Stimulated activated CD4-positive, alpha-beta T cell treated with anti-CD3 and anti-CD28 coated beads, TNF-alpha, amount 100 ng/mL, for 24 hours (primary cell): ENCODE results near the gene PRH2.

Experiments
- DNase-seq, 3 experiments: peaks; one replicate each; pipeline ENCODE4 v3.0.0-alpha.2; 2020; ENCODE audit warnings: low read depth in 3 of 3

The PRH2 gene

DNA sequence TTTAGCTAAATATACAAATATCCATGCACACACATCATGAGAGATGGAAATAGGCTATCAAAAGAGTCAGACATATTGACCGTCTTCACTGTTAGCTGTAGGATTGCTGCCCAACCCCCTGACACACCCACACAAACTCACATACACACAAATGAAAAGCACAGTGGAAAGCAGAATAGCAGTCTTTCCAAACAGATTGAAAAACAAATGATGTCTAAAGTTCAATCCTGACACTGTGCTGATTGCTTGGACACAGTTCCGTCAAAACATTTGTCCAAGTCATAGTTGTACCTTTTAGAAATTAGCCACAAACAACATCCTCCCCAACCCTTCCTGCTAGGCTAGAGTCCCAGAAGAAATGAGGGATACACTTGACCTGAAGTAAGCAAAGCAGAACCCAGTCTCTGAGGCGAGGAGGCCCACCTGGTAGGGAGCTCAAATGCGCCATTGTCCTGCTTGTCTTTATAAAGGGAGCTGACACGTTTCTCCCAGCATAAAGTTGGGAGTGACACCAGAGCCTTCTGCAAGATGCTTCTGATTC, at the start of gene PRH2:
PRH2 (plus strand) TSS at position 491 of the 541 bp plus-strand sequence; CDS start at position 529, 38 bp downstream.
- no peak for DNase-seq

DNA sequence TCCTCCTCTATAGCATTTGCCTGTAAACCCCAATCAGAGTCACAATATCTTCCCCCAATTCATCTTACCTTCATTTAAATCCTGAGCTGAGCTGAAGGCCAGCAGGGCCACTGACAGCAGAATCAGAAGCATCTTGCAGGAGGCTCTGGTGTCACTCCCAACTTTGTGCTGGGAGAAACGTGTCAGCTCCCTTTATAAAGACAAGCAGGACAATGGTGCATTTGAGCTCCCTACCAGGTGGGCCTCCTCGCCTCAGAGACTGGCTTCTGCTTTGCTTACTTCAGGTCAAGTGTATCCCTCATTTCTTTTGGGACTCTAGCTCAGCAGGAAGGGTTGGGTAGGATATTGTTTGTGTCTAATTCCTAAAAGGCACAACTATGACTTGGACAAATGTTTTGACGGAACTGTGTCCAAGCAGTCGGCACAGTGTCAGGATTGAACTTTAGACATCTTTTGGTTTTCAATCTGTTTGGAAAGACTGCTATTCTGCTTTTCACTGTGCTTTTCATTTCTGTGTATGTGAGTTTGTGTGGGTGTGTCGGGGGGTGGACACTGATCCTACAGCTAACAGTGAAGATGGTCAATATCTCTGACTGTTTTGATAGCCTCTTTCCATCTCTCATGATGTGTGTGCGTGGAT, 44.8 kb upstream of the PRH2 start, which contains the start of gene PRH1:
PRH1 (minus strand) TSS at position 170 of the 640 bp plus-strand sequence; CDS start at position 132, 38 bp downstream.
- no peak for DNase-seq

GRCh38 chr12:10889226-10889625, 39.8 kb upstream of the PRH2 start:
- DNase-seq = no peak

GRCh38 chr12:10891937-10892336, 37.1 kb upstream of the PRH2 start:
- no peak for DNase-seq

- DNase-seq = no peak
Observed at GRCh38 chr12:10896854-10897253, 32.2 kb upstream of the PRH2 start.

DNA sequence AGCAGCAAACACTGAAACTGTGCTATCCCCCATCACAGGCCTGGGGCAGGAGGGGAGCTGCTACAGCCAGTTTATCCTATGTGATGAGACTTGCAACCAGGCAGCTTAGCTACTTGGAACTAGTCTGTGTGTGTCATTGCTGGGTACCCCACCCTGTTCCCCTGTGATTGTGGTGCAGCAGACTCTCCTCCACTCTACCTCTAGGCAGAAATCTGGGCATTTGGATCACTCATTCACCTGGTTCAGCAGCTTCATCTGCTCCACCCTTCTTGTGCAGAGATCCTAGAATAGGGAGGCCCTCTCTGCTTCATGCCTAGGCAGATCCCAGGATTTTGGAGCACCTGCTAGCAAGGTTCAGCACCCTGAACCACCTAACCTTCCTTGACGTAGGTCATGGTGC, 28.5 kb upstream of the PRH2 start:
- no peak for DNase-seq

DNA sequence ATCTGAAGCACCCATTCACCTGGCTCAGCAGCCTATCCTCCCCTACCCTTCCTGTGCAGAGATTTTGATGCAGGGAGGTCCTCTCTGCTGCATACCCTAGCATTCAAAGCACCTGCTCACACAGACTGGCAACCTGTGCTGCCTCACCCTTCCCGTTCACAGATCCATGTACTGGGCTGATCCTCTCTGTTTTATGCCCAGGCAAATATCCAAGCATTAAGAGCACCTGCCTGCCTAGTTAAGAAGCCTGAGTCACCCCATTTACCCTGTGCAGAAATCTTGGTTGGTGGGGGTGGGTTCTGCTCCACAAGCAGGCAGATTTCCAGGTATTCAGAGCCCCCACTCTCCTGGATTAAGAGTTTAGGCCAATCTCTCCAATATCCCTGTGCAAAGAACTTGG, 28.1 kb upstream of the PRH2 start:
- DNase-seq = no peak

DNA sequence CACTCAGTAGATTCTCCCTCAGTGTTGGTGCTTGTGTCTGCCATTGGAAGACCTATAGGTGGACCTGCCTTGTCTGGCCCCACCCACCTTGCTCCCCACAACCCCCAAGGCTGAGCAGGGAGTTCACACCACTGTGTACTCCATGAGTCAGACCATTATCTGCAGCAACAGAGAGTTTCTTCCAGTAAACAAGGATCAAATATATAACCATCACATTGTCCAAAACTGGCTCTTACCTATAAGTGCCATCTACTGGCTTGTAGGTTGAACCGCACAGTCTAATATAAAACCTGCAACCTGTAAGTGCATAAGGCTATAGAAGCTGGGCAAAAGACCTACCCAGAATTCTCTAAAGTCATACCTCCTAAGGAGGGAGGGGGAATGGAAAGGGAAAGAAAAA, 27.6 kb upstream of the PRH2 start:
- no peak for DNase-seq

- no peak for DNase-seq
Observed at GRCh38 chr12:10904686-10905085, 24.4 kb upstream of the PRH2 start.

- DNase-seq = no peak
Observed at GRCh38 chr12:10909462-10909861, 19.6 kb upstream of the PRH2 start, which contains the start of gene TAS2R13. TSS of gene TAS2R13 (minus strand) at chr12:10909562. CDS start at chr12:10909298, 264 bp downstream.

DNA sequence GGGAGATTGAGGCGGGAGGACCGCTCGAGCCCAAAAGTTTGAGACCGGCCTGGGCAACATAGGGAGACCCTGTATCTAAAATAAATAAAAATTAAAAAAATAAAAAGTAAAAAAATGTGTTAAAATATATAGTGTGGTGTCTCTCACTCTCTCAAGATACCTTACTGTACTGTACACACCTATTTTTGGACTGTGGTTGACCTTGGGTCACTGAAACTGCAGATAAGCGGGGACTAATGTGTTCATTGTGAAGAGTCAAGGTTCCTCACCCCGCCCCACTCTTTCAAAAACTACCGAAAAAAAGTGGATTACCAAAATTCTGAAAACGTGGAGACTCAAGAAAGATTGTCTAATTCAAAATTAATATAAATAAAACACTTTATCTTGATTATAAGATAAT, 18.7 kb upstream of the PRH2 start:
- no peak for DNase-seq

DNA sequence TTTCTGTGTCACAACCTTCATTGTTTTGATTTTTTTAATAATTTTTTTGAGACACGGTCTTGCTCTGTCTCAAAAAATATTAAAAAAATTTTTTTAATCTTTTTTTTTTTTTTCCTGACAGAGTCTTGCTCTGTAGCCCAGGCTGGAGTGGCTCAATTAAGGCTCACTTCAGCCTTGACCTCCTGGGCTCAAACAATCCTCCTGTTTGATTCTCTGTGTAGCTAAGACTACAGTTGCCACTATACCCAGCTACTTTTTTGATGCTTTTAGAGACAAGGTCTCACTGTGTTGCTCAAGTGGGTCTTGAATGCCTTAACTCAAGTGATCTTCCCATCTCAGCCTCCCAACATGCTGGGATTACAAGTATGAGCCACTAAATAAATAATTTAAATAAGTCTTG, 9.2 kb upstream of the PRH2 start:
- DNase-seq = no peak

DNA sequence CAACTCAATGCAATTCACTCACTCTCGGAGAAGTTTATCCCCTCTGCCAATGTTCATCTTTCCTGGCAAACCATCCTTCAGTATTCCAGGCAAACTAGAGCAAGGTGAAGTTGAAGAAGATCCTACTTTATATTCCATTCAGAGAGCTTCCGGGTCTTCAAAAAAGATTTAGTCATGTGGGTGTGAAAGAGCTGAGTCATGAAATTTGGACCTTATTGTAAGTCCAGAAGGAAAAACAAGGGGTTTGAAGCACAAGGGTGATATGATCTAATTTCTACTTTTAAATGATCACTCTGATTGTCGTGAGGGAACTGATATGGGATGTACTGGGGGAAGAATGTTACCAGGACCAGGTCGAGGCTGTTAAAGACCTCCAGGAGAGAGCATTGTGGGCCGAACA, 2.8 kb upstream of the PRH2 start:
- DNase-seq = no peak

- DNase-seq = no peak
Observed at GRCh38 chr12:10936506-10936905, 7.5 kb downstream of the PRH2 start.

GRCh38 chr12:10939163-10939562, 10.1 kb downstream of the PRH2 start, which contains the start of gene TAS2R14:
TSS of gene TAS2R14 (minus strand) at chr12:10939263. CDS start at chr12:10939207, 56 bp downstream.
- no peak for DNase-seq

GRCh38 chr12:10940389-10940788, 11.4 kb downstream of the PRH2 start:
- no peak for DNase-seq

DNA sequence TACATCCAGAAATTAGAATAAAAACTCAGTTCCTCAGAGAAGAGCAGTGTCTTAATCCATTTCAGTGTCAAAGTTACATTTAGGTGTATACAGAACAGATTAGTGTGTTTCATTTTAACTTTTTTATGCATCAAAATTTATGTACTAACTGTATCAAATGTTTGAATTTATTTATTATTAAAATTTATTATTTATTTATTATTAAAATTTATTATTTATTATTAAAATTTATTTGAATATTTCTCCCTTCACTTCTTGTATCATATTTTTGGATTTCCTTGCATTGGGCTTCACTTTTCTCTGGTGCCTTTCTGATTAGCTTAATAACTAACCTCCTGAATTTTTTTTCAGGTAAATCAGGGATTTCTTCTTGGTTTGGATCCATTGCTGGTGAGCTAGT, 12.3 kb downstream of the PRH2 start:
- no peak for DNase-seq

DNA sequence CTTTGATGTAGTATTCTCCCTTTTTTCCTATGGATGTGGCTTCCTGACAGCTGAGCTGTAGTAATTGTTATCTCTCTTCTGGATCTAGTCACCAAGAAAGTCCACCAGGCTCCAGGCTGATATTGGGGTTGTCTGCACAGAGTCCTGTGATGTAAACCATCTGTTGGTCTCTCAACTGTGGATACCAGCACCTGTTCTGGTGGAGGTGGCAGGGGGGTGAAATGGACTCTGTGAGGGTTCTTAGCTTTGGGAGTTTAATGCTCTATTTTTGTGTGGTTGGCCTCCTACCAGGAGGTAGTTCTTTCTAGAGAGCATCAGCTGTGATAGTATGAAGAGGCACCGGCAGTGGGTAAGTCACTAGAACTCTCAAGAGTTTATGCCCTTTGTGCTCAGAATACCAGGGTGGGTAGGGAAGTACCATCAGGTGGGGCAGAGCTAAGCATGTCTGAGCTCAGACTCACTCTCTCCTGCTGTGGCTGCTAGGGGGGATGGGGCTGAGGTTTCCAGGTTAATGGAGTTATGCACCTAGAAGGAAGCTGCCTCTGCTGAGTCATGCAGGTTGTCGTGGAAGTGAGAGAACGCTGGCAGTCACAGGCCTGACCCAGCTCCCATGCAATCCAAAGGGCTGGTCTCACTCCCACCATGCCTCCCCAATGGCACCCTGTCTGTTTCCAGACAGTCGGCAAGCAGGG, 13.0 kb downstream of the PRH2 start:
- no peak for DNase-seq

GRCh38 chr12:10943167-10943566, 14.1 kb downstream of the PRH2 start:
- DNase-seq = no peak

DNA sequence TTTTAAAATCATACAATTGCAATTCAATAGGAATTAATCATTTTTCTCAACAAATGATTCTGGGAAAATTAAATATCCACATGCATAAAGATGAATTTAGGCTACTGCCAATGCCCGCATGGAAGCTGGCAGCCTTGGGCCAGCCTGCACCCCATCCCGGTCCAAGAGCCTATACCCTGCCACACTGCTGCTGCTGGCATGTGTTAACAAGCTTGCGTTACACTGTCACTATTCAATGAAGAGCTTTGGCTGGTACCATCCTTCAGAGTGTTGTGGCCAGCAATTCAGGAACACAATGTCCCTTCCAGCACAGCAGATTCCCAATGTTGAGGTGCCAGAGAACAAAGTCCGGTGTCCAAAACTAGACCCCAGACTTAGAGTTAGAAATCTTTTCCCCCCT, 23.6 kb downstream of the PRH2 start:
- DNase-seq = no peak

DNA sequence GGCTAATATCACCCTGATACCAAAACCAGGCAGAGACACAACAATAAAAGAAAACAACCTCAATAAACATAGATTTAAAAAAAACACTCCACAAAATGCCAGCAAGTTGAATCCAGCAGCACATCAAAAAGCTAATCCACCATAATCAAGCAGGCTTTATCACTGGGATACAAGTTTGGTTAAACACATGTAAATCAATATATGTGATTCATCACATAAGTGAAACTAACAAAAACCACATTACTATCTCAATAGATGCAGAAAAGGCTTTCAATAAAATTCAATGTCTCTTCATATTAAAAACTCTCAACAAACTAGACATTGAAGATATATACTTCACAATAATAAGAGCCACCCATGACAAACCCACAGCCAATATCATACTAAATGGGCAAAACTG, 27.0 kb downstream of the PRH2 start:
- no peak for DNase-seq

- no peak for DNase-seq
Observed at GRCh38 chr12:10957741-10958140, 28.7 kb downstream of the PRH2 start.

GRCh38 chr12:10959804-10960203, 30.8 kb downstream of the PRH2 start:
- no peak for DNase-seq
